ENCODE data around the gene PODNL1. TPM values are rescaled to one million over a fixed set of nuclear protein-coding genes. Genes with fewer than 3 reads are reported as not detected.
A peak's percentile ranks its signal among the peaks of the same experiment; 100 is the strongest.

PODNL1 gene
- total and polyA plus RNA-seq, 8 donors = 0.92 to 3.4 (median 1.3) TPM; not detected in 5

DNA sequence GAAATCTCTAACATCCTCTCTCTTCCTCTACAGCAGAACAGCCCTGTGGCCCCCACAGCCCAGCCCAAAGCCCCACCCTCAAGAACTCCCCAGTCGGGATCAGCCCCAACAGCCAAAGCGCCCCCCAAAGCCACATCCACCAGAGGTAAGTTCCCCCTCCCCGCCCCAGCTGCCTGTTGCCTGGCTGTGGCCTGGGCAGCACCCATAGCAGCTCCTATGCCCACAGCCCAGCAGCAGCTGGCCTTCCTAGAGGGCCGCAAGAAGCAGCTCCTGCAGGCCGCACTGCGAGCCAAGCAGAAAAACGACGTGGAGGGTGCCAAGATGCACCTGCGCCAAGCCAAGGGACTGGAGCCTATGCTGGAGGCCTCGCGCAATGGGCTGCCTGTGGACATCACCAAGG lies 17.7 kb downstream of the PODNL1 start:
- no peaks in the 10 kb centered on the region for H3K27me3 ChIP-seq
- no peak overlapping the region for H3K4me3 ChIP-seq
- TF ChIP-seq, protein P1, sequence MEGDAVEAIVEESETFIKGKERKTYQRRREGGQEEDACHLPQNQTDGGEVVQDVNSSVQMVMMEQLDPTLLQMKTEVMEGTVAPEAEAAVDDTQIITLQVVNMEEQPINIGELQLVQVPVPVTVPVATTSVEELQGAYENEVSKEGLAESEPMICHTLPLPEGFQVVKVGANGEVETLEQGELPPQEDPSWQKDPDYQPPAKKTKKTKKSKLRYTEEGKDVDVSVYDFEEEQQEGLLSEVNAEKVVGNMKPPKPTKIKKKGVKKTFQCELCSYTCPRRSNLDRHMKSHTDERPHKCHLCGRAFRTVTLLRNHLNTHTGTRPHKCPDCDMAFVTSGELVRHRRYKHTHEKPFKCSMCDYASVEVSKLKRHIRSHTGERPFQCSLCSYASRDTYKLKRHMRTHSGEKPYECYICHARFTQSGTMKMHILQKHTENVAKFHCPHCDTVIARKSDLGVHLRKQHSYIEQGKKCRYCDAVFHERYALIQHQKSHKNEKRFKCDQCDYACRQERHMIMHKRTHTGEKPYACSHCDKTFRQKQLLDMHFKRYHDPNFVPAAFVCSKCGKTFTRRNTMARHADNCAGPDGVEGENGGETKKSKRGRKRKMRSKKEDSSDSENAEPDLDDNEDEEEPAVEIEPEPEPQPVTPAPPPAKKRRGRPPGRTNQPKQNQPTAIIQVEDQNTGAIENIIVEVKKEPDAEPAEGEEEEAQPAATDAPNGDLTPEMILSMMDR (IDR thresholded peaks at IDR 0.05) = no peak
- TF ChIP-seq POLR2AphosphoS5 (IDR thresholded peaks at IDR 0.05) = no peak
- no peak for TF ChIP-seq EP300 (IDR thresholded peaks at IDR 0.05)
- no peak for TF ChIP-seq POLR2A (IDR thresholded peaks at IDR 0.05)
- no peak for DNase-seq
- 95 to 99% (median 98%) methylated on average over 9 to 11 of the region's 11 CpGs for WGBS, 5 donors
- H3K4me1 ChIP-seq = no peaks in the 10 kb centered on the region
- peaks cover 77 to 100% (median 99%) of the 10 kb centered on the region in 4 donors for H3K36me3 ChIP-seq
- H3K27ac ChIP-seq = no peak overlapping the region
- peaks cover 0 to 7% (median 5%) of the 10 kb centered on the region in 4 donors for H3K9me3 ChIP-seq
- intact Hi-C loops (cut with DNase I; ENCODE audit: low total_unique reads) = no loop called here

DNA sequence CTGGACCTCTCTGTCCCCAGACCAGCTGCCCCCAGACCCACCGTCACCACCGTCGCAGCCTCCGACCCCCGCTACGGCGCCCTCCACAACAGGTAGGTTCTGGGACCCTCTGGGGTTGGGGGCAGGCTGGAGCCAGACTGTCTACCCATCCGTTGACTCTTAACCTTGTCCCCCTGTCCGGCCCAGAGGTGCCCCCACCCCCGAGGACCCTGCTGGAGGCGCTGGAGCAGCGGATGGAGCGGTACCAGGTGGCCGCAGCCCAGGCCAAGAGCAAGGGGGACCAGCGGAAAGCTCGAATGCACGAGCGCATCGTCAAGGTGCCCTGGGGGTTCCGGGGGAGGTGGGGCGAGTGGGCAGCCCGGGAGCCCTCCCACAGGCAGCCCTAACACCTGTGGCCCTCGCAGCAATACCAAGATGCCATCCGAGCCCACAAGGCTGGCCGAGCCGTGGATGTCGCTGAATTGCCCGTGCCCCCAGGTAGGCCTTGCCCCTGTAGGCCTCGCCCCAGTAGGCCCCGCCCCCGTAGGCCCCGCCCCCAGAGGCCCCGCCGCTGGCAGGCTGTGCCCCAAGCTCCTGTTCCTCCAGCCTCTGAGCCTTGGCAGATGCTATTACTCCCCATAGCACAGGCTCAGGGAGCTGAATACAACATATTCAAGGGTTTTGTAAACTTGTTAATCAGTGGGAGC lies 19.3 kb downstream of the PODNL1 start:
- Histone ChIP-seq H3K9me3 (peaks cover 0 to 7% (median 5%) of the 10 kb centered on the region in 4 donors), H3K27ac (no peak overlapping the region), H3K4me3 (no peak overlapping the region), H3K36me3 (peaks cover 76 to 100% (median 99%) of the 10 kb centered on the region in 4 donors), H3K4me1 (no peaks in the 10 kb centered on the region), H3K27me3 (no peaks in the 10 kb centered on the region)
- TF ChIP-seq POLR2A (IDR thresholded peaks at IDR 0.05) = no peak
- TF ChIP-seq EP300 (IDR thresholded peaks at IDR 0.05) = no peak
- TF ChIP-seq, protein P1 (IDR thresholded peaks at IDR 0.05) = no peak
- no peak for TF ChIP-seq POLR2AphosphoS5 (IDR thresholded peaks at IDR 0.05)
- DNase-seq = no peak
- intact Hi-C loops (cut with DNase I; ENCODE audit: low total_unique reads) = no loop called here
- WGBS, 5 donors = 84 to 93% (median 87%) methylated on average over 13 to 34 of the region's 34 CpGs

DNA sequence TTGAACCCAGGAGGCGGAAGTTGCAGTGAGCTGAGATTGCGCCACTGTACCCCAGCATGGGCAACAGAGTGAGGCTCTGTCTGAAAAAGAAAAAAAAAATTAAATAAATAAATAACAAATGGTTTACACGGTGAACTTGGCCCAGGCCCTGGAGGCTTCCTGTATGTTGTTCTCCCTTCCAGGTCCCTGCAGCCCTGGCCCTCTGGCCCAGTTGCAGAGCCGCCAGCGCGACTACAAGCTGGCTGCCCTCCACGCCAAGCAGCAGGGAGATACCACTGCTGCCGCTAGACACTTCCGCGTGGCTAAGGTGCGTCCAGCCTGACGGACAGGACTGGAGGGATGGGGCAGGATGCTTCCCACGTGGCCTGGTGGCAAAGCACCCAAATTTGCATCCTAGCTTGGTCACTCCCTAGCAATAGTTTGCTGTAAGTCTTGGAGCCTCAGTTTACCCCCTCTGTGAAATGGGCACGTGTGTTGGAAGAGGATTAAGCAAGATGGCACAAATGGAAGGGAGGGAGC lies 20.3 kb downstream of the PODNL1 start:
- Histone ChIP-seq H3K9me3 (peaks cover 0 to 7% (median 5%) of the 10 kb centered on the region in 4 donors), H3K27ac (peak overlapping the region in 1 of 5 donors; percentile 44), H3K4me1 (no peaks in the 10 kb centered on the region), H3K36me3 (peaks cover 76 to 100% (median 99%) of the 10 kb centered on the region in 4 donors), H3K4me3 (no peak overlapping the region), H3K27me3 (no peaks in the 10 kb centered on the region)
- DNase-seq = peak in 1 of 2 donors; percentile 66
- TF ChIP-seq POLR2AphosphoS5 (IDR thresholded peaks at IDR 0.05) (no peak), EP300 (IDR thresholded peaks at IDR 0.05) (no peak), POLR2A (IDR thresholded peaks at IDR 0.05) (no peak)
- TF ChIP-seq, protein P1 (IDR thresholded peaks at IDR 0.05) = no peak
- WGBS, 5 donors = 68 to 83% (median 80%) methylated on average over 11 to 14 of the region's 14 CpGs
- intact Hi-C loops (cut with DNase I; ENCODE audit: low total_unique reads) = no loop called here

DNA sequence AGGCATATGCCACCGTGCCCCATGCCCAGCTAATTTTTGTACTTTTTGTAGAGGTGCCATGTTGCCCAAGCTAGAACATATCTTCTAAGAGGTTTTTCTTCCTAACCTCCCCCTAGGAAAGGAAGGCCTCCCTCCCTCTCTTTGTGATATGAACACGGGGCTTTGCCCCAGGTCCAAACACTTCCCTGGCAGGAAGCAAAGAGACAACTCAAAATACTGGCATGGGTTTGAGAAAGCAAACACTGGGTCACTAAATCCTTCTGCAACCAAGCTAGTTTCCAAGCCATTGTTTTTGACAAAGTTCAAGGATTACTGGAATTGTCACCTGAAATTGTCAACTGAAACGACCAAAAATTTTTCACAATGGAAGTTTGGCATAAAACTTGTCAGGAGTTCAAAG lies 23.4 kb downstream of the PODNL1 start:
- Histone ChIP-seq H3K27ac (no peak overlapping the region), H3K27me3 (no peaks in the 10 kb centered on the region), H3K4me3 (no peak overlapping the region), H3K36me3 (peaks cover 57 to 99% (median 99%) of the 10 kb centered on the region in 4 donors), H3K4me1 (no peaks in the 10 kb centered on the region), H3K9me3 (no peaks in the 10 kb centered on the region)
- intact Hi-C loops (cut with DNase I; ENCODE audit: low total_unique reads) = no loop called here
- TF ChIP-seq POLR2A (IDR thresholded peaks at IDR 0.05) (no peak), EP300 (IDR thresholded peaks at IDR 0.05) (no peak), POLR2AphosphoS5 (IDR thresholded peaks at IDR 0.05) (no peak)
- TF ChIP-seq, protein P1 (IDR thresholded peaks at IDR 0.05) = no peak
- no peak for DNase-seq
- WGBS, 5 donors = 61 to 79% (median 76%) methylated on average over 3 of the region's 3 CpGs
